HepG2 (cell line): ENCODE measurements around the gene WDR54. TPM values are rescaled to one million over a fixed set of nuclear protein-coding genes. Genes with fewer than 3 reads are reported as not detected.

Source experiments
- ARID5B ChIP-seq: IDR thresholded peaks from 2 replicates; pipeline ENCODE4 v1.4.0; 2020; ENCODE audit warnings: mild to moderate bottlenecking, missing genetic modification reagents
- CBFB ChIP-seq: sonication (generic); formaldehyde crosslinking; IDR thresholded peaks from 2 replicates; pipeline ENCODE4 v1.4.0; 2020; ENCODE audit warnings: missing genetic modification reagents
- CBX1 ChIP-seq: IDR thresholded peaks from one replicate; pipeline ENCODE4 v1.6.1; 2016; ENCODE audit warnings: antibody characterized with exemption, low read depth
- ELF4 ChIP-seq: sonication (generic); formaldehyde crosslinking; IDR thresholded peaks from 2 replicates; pipeline ENCODE4 v1.5.0; 2020; ENCODE audit warnings: missing genetic modification reagents, mild to moderate bottlenecking, moderate library complexity, borderline replicate concordance
- HMGXB3 ChIP-seq: sonication (generic); formaldehyde crosslinking; IDR thresholded peaks from 2 replicates; pipeline ENCODE4 v1.4.0; 2020; ENCODE audit warnings: missing genetic modification reagents, borderline replicate concordance
- KLF12 ChIP-seq: sonication (generic); formaldehyde crosslinking; IDR thresholded peaks from 2 replicates; pipeline ENCODE4 v1.4.0; 2020; ENCODE audit warnings: missing genetic modification reagents, borderline replicate concordance
- SKIL ChIP-seq: sonication (generic); formaldehyde crosslinking; IDR thresholded peaks from 2 replicates; pipeline ENCODE4 v1.8.0; 2022; ENCODE audit warnings: missing genetic modification reagents, mild to moderate bottlenecking, moderate library complexity, borderline replicate concordance
- SNAPC5 ChIP-seq: sonication (generic); formaldehyde crosslinking; IDR thresholded peaks from 2 replicates; pipeline ENCODE4 v1.8.1; 2023; ENCODE audit warnings: mild to moderate bottlenecking, missing genetic modification reagents, borderline replicate concordance
- THYN1 ChIP-seq: sonication (generic); formaldehyde crosslinking; IDR thresholded peaks from 2 replicates; pipeline ENCODE4 v1.8.1; 2023; ENCODE audit warnings: low read depth, mild to moderate bottlenecking, moderate library complexity, missing genetic modification reagents, borderline replicate concordance
- ZBTB14 ChIP-seq: sonication (generic); formaldehyde crosslinking; IDR thresholded peaks from 2 replicates; pipeline ENCODE4 v1.4.0; 2020; ENCODE audit warnings: missing genetic modification reagents
- ZBTB38 ChIP-seq: sonication (generic); formaldehyde crosslinking; IDR thresholded peaks from 2 replicates; pipeline ENCODE4 v1.5.1; 2020; ENCODE audit warnings: mild to moderate bottlenecking, missing genetic modification reagents
- ZNF704 ChIP-seq: sonication (generic); formaldehyde crosslinking; IDR thresholded peaks from 2 replicates; pipeline ENCODE4 v1.8.1; 2023; ENCODE audit warnings: mild to moderate bottlenecking, inconsistent platforms, moderate library complexity, missing genetic modification reagents, borderline replicate concordance
- ZNF768 ChIP-seq: sonication (generic); formaldehyde crosslinking; IDR thresholded peaks from 2 replicates; pipeline ENCODE4 v1.4.0; 2020; ENCODE audit warnings: missing genetic modification reagents
- ZSCAN30 ChIP-seq: sonication (generic); formaldehyde crosslinking; IDR thresholded peaks from 2 replicates; pipeline ENCODE4 v1.5.0; 2020; ENCODE audit warnings: mild to moderate bottlenecking, missing genetic modification reagents
- polyA plus RNA-seq, 8 experiments: library from polyadenylated mRNA; depleted of rRNA in 3 of 8; stranded (reverse) in 7 of 8; unstranded in 1 of 8; fragments of >200 nt; fragmentation: Illumina TruSeq in 4 of 8; extraction: Trizol in 4 of 8; gene quantifications; 2 replicates each; pipeline versions ENCODE4 v1.2.1 to v1.2.3, GENCODE V29; 2011 to 2016; ENCODE audit warnings: low read depth in 4 of 8, missing spikeins in 1 of 8, mixed read lengths in 1 of 8; ENCODE audit not compliant: insufficient read depth in 1 of 8
- total RNA-seq, 5 experiments: library from RNA; depleted of rRNA; stranded (reverse); fragments of >200 nt; fragmentation: Illumina TruSeq; extraction: Trizol; gene quantifications; 2 replicates each; pipeline ENCODE4 v1.2.3, GENCODE V29; 2016; ENCODE audit warnings: low read depth in 1 of 5

WDR54 gene
- total and polyA plus RNA-seq, 2 of the 13 experiments (the other 11 are each of a cell fraction or from before 2014, with no cell fraction given), result 2.0 to 17.3 TPM

GRCh38 chr2:74472086-74472944 is 50.8 kb downstream of the WDR54 start, which contains the start of gene MRPL53 (continued):
- no peak for TF ChIP-seq ARID5B (CRISPR knock-in tag)
- TF ChIP-seq HMGXB3 (CRISPR knock-in tag), result peak; percentile 95
- TF ChIP-seq ELF4 (CRISPR knock-in tag), result peak; percentile 93; the same call in 1 of the 2 replicates
- TF ChIP-seq ZBTB14 (CRISPR knock-in tag), result peak; percentile 40; the same call in 1 of the 2 replicates
- TF ChIP-seq SKIL (CRISPR knock-in tag), result peak; percentile 74
- peak; percentile 76; the same call in 1 of the 2 replicates for TF ChIP-seq THYN1 (CRISPR knock-in tag)
- 0 out of 2 replicates have a peak, but pooled peaks have one; percentile 93 for TF ChIP-seq ZSCAN30 (CRISPR knock-in tag)
- TF ChIP-seq ZNF704, result peak; percentile 88
- peak; percentile 96 for TF ChIP-seq CBFB (CRISPR knock-in tag)
- TF ChIP-seq ZBTB38 (CRISPR knock-in tag), result peak; percentile 90
- TF ChIP-seq ZNF768 (CRISPR knock-in tag), result no peak; the same call in 1 of the 2 replicates
- peak; percentile 75 for TF ChIP-seq CBX1
- no peak for TF ChIP-seq SNAPC5 (CRISPR knock-in tag)
- TF ChIP-seq KLF12 (CRISPR knock-in tag), result peak; percentile 54; the same call in 1 of the 2 replicates
